Measurements from ENCODE around the gene CCDC33. TPM values are rescaled to one million over a fixed set of nuclear protein-coding genes. Genes with fewer than 3 reads are reported as not detected.
"Not testable (repeated sequence)": the region's sequence is repeated elsewhere in the genome, so short reads cannot be mapped to it uniquely, and the experiment has no call there.

CCDC33 gene
- total RNA-seq, 1 donor from 2014 or later = 3.4 TPM

- not testable (repeated sequence) for DNase-seq (ENCODE audit: low spot score)
Observed at GRCh38 chr15:74359376-74359775, 123.2 kb downstream of the CCDC33 start.

GRCh38 chr15:74360855-74361254 lies 124.7 kb downstream of the CCDC33 start:
- DNase-seq (ENCODE audit: low spot score) = not testable (repeated sequence)

GRCh38 chr15:74362482-74362881 lies 126.4 kb downstream of the CCDC33 start:
- DNase-seq (ENCODE audit: low spot score) = no peak

- DNase-seq (ENCODE audit: low spot score) = no peak
Observed at GRCh38 chr15:74364936-74365597, 128.9 kb downstream of the CCDC33 start.

GRCh38 chr15:74365598-74366445 lies 129.7 kb downstream of the CCDC33 start:
- peak; percentile 73 for DNase-seq (ENCODE audit: low spot score)

- no peak for DNase-seq (ENCODE audit: low spot score)
Observed at GRCh38 chr15:74367296-74367854, 131.2 kb downstream of the CCDC33 start, which contains the start of gene CYP11A1. TSS of gene CYP11A1 (minus strand) at chr15:74367646. CDS start at chr15:74367585, 61 bp downstream.

GRCh38 chr15:74368121-74368520 lies 132.0 kb downstream of the CCDC33 start:
- no peak for DNase-seq (ENCODE audit: low spot score)

GRCh38 chr15:74369084-74369745 lies 133.1 kb downstream of the CCDC33 start:
- DNase-seq (ENCODE audit: low spot score) = no peak

GRCh38 chr15:74369756-74370155 lies 133.6 kb downstream of the CCDC33 start:
- DNase-seq (ENCODE audit: low spot score) = no peak

- DNase-seq (ENCODE audit: low spot score) = no peak
Observed at GRCh38 chr15:74370471-74370870, 134.3 kb downstream of the CCDC33 start.

- DNase-seq (ENCODE audit: low spot score) = no peak
Observed at GRCh38 chr15:74373056-74373650, 137.0 kb downstream of the CCDC33 start.

GRCh38 chr15:74373731-74374647 lies 137.9 kb downstream of the CCDC33 start:
- peak; percentile 92 for DNase-seq (ENCODE audit: low spot score)

GRCh38 chr15:74374648-74375302 lies 138.6 kb downstream of the CCDC33 start:
- DNase-seq (ENCODE audit: low spot score) = no peak

- DNase-seq (ENCODE audit: low spot score) = peak; percentile 89
Observed at GRCh38 chr15:74375303-74375693, 139.2 kb downstream of the CCDC33 start.

- no peak for DNase-seq (ENCODE audit: low spot score)
Observed at GRCh38 chr15:74376226-74376625, 140.1 kb downstream of the CCDC33 start.

GRCh38 chr15:74376825-74377581 lies 140.9 kb downstream of the CCDC33 start:
- DNase-seq (ENCODE audit: low spot score) = peak; percentile 0

- DNase-seq (ENCODE audit: low spot score) = peak; percentile 39
Observed at GRCh38 chr15:74377831-74378766, 142.0 kb downstream of the CCDC33 start.

GRCh38 chr15:74378848-74379247 lies 142.7 kb downstream of the CCDC33 start:
- DNase-seq (ENCODE audit: low spot score) = peak; percentile 53
